HepG2 (cell line): ENCODE results near the gene CEP128. TPM values are rescaled to one million over a fixed set of nuclear protein-coding genes. Genes with fewer than 3 reads are reported as not detected.

Source experiments
- CEBPB ChIP-seq: IDR thresholded peaks from 2 replicates; pipeline ENCODE4 v1.6.1; 2011; ENCODE audit warnings: low read depth, low read length, improper control_type of control experiment, borderline replicate concordance
- IRF2 ChIP-seq: IDR thresholded peaks from 2 replicates; pipeline ENCODE4 v1.6.1; 2018; ENCODE audit warnings: missing genetic modification reagents, missing compliant biosample characterization
- NCOA2 ChIP-seq: sonication (generic); formaldehyde crosslinking; IDR thresholded peaks from 2 replicates; pipeline ENCODE4 v1.8.0; 2022; ENCODE audit warnings: inconsistent platforms
- NFE2L2 ChIP-seq: fragments of 150-350 bp; IDR thresholded peaks from 2 replicates; pipeline ENCODE4 v1.6.1; 2014; ENCODE audit warnings: low read length
- NKX3-1 ChIP-seq: sonication (generic); formaldehyde crosslinking; IDR thresholded peaks from 2 replicates; pipeline ENCODE4 v1.5.0; 2020; ENCODE audit warnings: missing genetic modification reagents
- PPARG ChIP-seq: conservative IDR thresholded peaks from 2 replicates; pipeline ENCODE4 v1.6.1; 2016; ENCODE audit warnings: missing biosample characterization, missing genetic modification reagents
- SMAD9 ChIP-seq: sonication (generic); formaldehyde crosslinking; IDR thresholded peaks from 2 replicates; pipeline ENCODE4 v1.5.1; 2020; ENCODE audit warnings: mild to moderate bottlenecking, missing genetic modification reagents
- TAF1 ChIP-seq: sonication (generic); formaldehyde crosslinking; IDR thresholded peaks from 2 replicates; pipeline ENCODE4 v1.4.0; 2020; ENCODE audit warnings: missing genetic modification reagents
- TCF7L2 ChIP-seq: IDR thresholded peaks from 2 replicates; pipeline ENCODE4 v1.6.1; 2011; ENCODE audit warnings: mild to moderate bottlenecking, low read depth, low read length, moderate library complexity
- ZFP36L1 ChIP-seq: sonication (generic); formaldehyde crosslinking; IDR thresholded peaks from 2 replicates; pipeline ENCODE4 v1.8.0; 2022; ENCODE audit warnings: mild to moderate bottlenecking, missing genetic modification reagents, moderate library complexity
- ZNF121 ChIP-seq: sonication (generic); formaldehyde crosslinking; IDR thresholded peaks from 2 replicates; pipeline ENCODE4 v1.5.0; 2020; ENCODE audit warnings: mild to moderate bottlenecking, missing genetic modification reagents
- ZNF749 ChIP-seq: sonication (generic); formaldehyde crosslinking; IDR thresholded peaks from 2 replicates; pipeline ENCODE4 v1.8.0; 2022; ENCODE audit warnings: mild to moderate bottlenecking, missing genetic modification reagents, moderate library complexity, borderline replicate concordance
- polyA plus RNA-seq, 8 experiments: library from polyadenylated mRNA; depleted of rRNA in 3 of 8; stranded (reverse) in 7 of 8; unstranded in 1 of 8; fragments of >200 nt; fragmentation: Illumina TruSeq in 4 of 8; extraction: Trizol in 4 of 8; gene quantifications; 2 replicates each; pipeline versions ENCODE4 v1.2.1 to v1.2.3, GENCODE V29; 2011 to 2016; ENCODE audit warnings: low read depth in 4 of 8, missing spikeins in 1 of 8, mixed read lengths in 1 of 8; ENCODE audit not compliant: insufficient read depth in 1 of 8
- total RNA-seq, 5 experiments: library from RNA; depleted of rRNA; stranded (reverse); fragments of >200 nt; fragmentation: Illumina TruSeq; extraction: Trizol; gene quantifications; 2 replicates each; pipeline ENCODE4 v1.2.3, GENCODE V29; 2016; ENCODE audit warnings: low read depth in 1 of 5
- TF ChIP-seq, protein P1 (sequence below): sonication (generic); formaldehyde crosslinking; IDR thresholded peaks from 2 replicates; pipeline ENCODE4 v1.5.1; 2020; ENCODE audit warnings: mild to moderate bottlenecking, missing genetic modification reagents, moderate library complexity
- TF ChIP-seq, protein P2 (sequence below): sonication (generic); formaldehyde crosslinking; IDR thresholded peaks from 2 replicates; pipeline ENCODE4 v1.4.0; 2020; ENCODE audit warnings: missing genetic modification reagents, borderline replicate concordance
- TF ChIP-seq, protein P3 (sequence below): IDR thresholded peaks from 2 replicates; pipeline ENCODE4 v1.6.1; 2016; ENCODE audit warnings: low read depth, control low read depth
- TF ChIP-seq, protein P4 (sequence below): IDR thresholded peaks from 2 replicates; pipeline ENCODE4 v1.6.1; 2012; ENCODE audit warnings: low read depth, low read length, improper control_type of control experiment
- TF ChIP-seq, protein P5 (sequence below): IDR thresholded peaks from 2 replicates; pipeline ENCODE4 v1.6.1; 2016; ENCODE audit warnings: low read depth, missing genetic modification reagents, missing compliant biosample characterization

CEP128 gene
- total and polyA plus RNA-seq, 2 of the 13 experiments (the other 11 are each of a cell fraction or from before 2014, with no cell fraction given), result 1.3 to 7.5 TPM

DNA sequence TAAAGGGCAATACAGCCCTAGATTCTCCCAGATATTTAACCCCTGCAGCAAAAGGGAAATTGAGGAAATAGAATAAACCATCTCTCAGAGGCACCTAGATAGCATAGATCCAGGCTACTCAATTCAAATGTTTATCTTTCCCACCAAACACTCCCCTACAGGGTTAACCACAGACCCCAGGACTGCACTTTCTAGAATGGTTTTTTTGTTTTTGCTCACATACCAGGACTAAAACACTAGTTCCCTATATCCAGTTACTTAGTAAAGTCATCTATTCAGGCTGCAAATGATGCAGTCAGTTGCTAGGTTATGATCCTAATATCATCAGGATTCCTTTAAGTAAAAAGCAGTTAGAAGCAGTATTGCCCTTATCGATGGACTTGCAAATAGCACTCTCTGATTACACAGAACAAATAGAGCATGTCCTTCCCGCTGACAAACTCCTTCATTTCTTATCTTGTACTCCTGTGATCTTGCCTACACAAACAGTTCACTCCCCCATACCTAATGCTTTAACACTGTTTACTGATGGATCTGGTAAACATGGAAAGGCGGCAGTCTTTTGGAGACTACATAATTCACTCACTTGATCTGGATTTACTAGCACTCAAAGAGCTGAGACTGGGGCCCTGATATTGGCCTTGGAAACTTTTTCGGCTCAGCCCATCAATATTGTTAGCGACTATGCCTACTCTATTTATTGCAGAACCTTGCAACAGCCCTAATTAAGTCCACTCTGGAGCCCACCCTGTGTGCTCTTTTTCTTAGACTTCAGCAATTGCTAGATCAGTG lies 473.0 kb downstream of the CEP128 start (continued):
- TF ChIP-seq, protein P1, sequence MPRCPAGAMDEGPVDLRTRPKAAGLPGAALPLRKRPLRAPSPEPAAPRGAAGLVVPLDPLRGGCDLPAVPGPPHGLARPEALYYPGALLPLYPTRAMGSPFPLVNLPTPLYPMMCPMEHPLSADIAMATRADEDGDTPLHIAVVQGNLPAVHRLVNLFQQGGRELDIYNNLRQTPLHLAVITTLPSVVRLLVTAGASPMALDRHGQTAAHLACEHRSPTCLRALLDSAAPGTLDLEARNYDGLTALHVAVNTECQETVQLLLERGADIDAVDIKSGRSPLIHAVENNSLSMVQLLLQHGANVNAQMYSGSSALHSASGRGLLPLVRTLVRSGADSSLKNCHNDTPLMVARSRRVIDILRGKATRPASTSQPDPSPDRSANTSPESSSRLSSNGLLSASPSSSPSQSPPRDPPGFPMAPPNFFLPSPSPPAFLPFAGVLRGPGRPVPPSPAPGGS, result 0 out of 2 replicates have a peak, but pooled peaks have one; percentile 50
- TF ChIP-seq CEBPB (0 out of 2 replicates have a peak, but pooled peaks have one; percentile 12), NCOA2 (CRISPR knock-in tag) (peak; percentile 97), ZNF121 (CRISPR knock-in tag) (no peak), ZNF749 (peak; percentile 60; the same call in 1 of the 2 replicates), NKX3-1 (CRISPR knock-in tag) (peak; percentile 98), ZFP36L1 (CRISPR knock-in tag) (no peak; the same call in 1 of the 2 replicates), NFE2L2 (no peak), TAF1 (CRISPR knock-in tag) (no peak), PPARG (0 out of 2 replicates have a peak, but pooled peaks have one; percentile 43), IRF2 (CRISPR knock-in tag) (peak; percentile 85; the same call in 1 of the 2 replicates), SMAD9 (no peak), TCF7L2 (peak; percentile 99)
- TF ChIP-seq, protein P2, sequence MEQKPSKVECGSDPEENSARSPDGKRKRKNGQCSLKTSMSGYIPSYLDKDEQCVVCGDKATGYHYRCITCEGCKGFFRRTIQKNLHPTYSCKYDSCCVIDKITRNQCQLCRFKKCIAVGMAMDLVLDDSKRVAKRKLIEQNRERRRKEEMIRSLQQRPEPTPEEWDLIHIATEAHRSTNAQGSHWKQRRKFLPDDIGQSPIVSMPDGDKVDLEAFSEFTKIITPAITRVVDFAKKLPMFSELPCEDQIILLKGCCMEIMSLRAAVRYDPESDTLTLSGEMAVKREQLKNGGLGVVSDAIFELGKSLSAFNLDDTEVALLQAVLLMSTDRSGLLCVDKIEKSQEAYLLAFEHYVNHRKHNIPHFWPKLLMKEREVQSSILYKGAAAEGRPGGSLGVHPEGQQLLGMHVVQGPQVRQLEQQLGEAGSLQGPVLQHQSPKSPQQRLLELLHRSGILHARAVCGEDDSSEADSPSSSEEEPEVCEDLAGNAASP (CRISPR knock-in tag), result peak; percentile 85
- TF ChIP-seq, protein P3, sequence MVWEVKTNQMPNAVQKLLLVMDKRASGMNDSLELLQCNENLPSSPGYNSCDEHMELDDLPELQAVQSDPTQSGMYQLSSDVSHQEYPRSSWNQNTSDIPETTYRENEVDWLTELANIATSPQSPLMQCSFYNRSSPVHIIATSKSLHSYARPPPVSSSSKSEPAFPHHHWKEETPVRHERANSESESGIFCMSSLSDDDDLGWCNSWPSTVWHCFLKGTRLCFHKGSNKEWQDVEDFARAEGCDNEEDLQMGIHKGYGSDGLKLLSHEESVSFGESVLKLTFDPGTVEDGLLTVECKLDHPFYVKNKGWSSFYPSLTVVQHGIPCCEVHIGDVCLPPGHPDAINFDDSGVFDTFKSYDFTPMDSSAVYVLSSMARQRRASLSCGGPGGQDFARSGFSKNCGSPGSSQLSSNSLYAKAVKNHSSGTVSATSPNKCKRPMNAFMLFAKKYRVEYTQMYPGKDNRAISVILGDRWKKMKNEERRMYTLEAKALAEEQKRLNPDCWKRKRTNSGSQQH (CRISPR knock-in tag), result peak; percentile 70; the same call in 1 of the 2 replicates
- TF ChIP-seq, protein P4, sequence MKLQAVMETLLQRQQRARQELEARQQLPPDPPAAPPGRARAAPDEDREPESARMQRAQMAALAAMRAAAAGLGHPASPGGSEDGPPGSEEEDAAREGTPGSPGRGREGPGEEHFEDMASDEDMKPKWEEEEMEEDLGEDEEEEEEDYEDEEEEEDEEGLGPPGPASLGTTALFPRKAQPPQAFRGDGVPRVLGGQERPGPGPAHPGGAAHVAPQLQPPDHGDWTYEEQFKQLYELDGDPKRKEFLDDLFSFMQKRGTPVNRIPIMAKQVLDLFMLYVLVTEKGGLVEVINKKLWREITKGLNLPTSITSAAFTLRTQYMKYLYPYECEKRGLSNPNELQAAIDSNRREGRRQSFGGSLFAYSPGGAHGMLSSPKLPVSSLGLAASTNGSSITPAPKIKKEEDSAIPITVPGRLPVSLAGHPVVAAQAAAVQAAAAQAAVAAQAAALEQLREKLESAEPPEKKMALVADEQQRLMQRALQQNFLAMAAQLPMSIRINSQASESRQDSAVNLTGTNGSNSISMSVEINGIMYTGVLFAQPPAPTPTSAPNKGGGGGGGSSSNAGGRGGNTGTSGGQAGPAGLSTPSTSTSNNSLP, result peak; percentile 95
- TF ChIP-seq, protein P5, sequence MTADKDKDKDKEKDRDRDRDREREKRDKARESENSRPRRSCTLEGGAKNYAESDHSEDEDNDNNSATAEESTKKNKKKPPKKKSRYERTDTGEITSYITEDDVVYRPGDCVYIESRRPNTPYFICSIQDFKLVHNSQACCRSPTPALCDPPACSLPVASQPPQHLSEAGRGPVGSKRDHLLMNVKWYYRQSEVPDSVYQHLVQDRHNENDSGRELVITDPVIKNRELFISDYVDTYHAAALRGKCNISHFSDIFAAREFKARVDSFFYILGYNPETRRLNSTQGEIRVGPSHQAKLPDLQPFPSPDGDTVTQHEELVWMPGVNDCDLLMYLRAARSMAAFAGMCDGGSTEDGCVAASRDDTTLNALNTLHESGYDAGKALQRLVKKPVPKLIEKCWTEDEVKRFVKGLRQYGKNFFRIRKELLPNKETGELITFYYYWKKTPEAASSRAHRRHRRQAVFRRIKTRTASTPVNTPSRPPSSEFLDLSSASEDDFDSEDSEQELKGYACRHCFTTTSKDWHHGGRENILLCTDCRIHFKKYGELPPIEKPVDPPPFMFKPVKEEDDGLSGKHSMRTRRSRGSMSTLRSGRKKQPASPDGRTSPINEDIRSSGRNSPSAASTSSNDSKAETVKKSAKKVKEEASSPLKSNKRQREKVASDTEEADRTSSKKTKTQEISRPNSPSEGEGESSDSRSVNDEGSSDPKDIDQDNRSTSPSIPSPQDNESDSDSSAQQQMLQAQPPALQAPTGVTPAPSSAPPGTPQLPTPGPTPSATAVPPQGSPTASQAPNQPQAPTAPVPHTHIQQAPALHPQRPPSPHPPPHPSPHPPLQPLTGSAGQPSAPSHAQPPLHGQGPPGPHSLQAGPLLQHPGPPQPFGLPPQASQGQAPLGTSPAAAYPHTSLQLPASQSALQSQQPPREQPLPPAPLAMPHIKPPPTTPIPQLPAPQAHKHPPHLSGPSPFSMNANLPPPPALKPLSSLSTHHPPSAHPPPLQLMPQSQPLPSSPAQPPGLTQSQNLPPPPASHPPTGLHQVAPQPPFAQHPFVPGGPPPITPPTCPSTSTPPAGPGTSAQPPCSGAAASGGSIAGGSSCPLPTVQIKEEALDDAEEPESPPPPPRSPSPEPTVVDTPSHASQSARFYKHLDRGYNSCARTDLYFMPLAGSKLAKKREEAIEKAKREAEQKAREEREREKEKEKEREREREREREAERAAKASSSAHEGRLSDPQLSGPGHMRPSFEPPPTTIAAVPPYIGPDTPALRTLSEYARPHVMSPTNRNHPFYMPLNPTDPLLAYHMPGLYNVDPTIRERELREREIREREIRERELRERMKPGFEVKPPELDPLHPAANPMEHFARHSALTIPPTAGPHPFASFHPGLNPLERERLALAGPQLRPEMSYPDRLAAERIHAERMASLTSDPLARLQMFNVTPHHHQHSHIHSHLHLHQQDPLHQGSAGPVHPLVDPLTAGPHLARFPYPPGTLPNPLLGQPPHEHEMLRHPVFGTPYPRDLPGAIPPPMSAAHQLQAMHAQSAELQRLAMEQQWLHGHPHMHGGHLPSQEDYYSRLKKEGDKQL (CRISPR knock-in tag), result peak; percentile 100
